GM13977 (cell line): ENCODE data around the gene SETD3.
A peak's percentile ranks its signal among the peaks of the same experiment; 100 is the strongest.

ENCODE experiments used
- DNase-seq: peaks from one replicate; pipeline ENCODE4 v3.0.0; 2012; ENCODE audit warnings: low spot score
- in situ Hi-C: fragments of 300-500 bp; cut with MboI; formaldehyde crosslinking; loops from one replicate; pipeline ENCODE4 v1.12.0; 2022; ENCODE audit warnings: low sequenced_read_pairs, low pct_unique_long_range_greater_than_20kb, mixed read lengths, inconsistent platforms; ENCODE audit not compliant: unreplicated experiment
- TF ChIP-seq, protein P1 (sequence below): IDR thresholded peaks from 2 replicates; pipeline ENCODE4 v1.5.1; 2012; ENCODE audit warnings: mild to moderate bottlenecking, control low read depth; ENCODE audit not compliant: insufficient read depth; ENCODE audit errors: extremely low read depth, missing control alignments

The SETD3 gene

DNA sequence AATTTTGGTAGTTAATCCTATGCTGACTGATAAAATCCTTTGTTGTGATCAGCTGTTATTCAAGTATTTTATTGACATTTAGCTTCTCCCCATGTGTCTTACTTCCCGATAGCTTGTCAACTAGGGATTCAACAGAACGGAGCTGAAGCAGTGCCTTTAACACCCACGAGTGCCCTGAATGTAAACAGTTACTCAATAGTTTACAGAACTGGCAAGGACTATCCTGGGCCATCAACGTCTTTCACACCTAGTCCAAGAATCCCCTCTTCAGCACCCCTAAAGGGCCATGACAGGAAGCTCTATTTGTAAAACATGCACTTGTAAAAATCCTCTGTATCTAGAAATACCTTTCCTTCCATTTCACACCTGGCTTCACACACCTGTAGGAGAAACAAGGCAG is 45.3 kb downstream of the SETD3 start:
- TF ChIP-seq, protein P1, sequence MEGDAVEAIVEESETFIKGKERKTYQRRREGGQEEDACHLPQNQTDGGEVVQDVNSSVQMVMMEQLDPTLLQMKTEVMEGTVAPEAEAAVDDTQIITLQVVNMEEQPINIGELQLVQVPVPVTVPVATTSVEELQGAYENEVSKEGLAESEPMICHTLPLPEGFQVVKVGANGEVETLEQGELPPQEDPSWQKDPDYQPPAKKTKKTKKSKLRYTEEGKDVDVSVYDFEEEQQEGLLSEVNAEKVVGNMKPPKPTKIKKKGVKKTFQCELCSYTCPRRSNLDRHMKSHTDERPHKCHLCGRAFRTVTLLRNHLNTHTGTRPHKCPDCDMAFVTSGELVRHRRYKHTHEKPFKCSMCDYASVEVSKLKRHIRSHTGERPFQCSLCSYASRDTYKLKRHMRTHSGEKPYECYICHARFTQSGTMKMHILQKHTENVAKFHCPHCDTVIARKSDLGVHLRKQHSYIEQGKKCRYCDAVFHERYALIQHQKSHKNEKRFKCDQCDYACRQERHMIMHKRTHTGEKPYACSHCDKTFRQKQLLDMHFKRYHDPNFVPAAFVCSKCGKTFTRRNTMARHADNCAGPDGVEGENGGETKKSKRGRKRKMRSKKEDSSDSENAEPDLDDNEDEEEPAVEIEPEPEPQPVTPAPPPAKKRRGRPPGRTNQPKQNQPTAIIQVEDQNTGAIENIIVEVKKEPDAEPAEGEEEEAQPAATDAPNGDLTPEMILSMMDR, result no peak
- no peak for DNase-seq
- in situ Hi-C loops, result no loop called here

DNA sequence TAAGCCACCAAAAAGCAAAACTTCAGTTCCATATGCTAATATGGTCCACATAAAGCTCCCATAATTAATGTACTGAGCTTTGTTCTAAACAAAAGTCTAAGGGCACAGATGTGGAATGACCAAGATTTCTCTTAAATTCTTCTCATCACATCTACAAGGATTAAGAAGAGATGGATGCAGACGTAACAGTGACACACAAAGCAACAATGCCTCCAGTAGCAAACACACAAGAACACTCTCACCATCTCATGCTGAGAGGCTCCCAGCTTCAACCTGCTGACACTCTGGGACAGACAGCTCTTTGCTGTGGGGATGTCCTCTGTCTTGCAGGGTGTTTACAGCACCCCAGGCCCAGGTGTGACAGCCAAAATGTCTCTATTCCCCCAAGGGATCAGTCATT is 48.2 kb downstream of the SETD3 start:
- no peak for DNase-seq
- TF ChIP-seq, protein P1, result no peak
- in situ Hi-C loops, result no loop called here

DNA sequence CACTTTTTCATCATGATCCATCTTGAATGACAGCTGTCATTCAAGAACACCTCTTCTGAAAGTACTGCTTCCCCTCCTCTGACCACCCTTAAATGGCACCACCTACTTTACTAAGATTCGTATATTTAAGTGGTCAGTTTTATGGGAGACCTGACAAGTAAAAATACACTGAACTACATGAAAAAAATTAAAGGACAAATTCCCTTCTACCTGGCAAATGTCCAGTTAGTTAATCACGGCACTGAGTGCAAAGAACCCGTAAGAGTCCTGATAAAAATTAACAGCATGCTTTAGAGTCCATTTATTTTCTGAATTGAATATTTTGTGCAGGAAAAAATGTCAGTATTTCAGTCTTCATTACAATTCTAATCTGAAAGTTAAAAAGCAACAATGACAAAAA is 48.7 kb downstream of the SETD3 start:
- no peak for DNase-seq
- TF ChIP-seq, protein P1, result no peak
- in situ Hi-C loops, result no loop called here

DNA sequence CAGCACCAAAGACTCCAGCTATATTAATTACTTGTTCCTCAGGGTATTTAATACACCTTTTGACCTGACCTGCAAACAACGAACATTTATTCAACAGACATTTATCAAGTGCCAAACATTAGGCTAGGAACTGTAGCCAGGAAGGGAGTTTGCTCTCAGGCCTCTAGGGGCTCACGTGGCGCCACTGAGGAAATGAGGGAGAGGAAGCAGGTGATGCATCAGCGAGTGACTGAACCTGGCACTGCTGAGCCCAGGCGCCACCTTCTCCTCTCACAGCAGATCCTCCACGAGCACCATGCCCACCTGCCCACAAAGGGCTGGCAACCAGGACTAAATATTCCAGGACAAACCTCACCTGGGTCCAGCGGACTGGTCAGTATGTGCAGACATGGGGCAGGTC is 50.2 kb downstream of the SETD3 start:
- in situ Hi-C loops, result no loop called here
- DNase-seq, result no peak
- TF ChIP-seq, protein P1, result peak; percentile 28

DNA sequence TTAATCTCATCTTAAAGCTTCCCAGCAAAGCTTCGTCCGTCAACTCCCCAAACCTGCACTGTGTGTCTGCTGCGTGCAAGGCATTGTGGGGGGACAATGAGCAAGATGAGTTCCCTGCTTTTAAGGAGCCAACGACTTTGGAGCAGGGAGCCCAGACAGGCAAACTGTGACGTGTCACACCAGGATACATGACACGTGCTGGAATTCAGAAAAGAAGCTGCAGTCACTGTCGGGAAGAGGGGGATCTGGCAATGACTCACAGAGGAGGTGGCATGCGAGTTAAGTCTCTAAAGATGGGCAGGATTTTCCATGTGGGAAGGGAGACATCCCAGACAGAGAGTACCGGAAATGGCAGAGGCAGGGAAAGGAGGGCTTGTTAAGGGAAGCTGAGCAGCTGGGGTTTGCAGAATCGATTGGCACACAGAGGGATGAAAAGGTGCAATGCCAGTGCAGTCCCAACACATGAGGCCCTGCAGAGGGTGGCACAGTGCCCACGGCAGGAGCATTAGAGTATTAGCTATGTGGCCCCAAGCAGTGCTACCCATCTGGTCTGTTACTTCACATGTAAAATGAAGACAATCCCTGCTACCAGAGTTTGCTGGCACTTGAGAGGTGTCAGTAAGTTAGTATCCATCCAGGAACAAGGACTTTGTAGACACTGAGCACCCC is 52.9 kb downstream of the SETD3 start:
- TF ChIP-seq, protein P1, result no peak
- in situ Hi-C loops, result no loop called here
- DNase-seq, result no peak

DNA sequence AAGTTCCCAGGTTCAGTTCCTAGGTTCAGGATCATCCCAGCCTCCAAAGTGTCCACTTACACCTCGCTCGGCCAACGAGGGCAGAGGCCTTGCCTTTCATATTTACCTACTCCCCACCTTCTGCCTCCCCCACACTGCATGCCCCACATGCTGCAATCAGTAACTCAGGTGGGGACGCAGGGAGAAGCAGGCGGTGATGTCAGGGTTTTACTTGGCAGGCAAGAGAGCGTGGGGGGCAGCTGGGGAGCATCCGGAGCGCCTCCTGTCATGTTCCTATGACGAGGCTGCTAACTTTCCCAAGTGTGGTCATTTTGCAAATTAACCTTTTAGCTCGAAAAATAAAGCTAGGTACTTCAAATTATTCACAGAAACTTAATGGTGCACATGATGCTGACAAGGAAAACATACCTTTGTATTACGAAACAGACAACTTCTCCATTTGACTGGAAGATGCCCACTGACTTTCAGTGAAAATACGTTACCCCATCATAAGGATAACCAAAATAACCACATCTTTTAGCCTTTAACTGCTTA is 53.8 kb downstream of the SETD3 start:
- DNase-seq, result no peak
- in situ Hi-C loops, result no loop called here
- TF ChIP-seq, protein P1, result no peak
